ENCODE measurements around the gene MCEMP1.

The MCEMP1 gene

GRCh38 chr19:7720351-7720750 lies 43.5 kb downstream of the MCEMP1 start:
- Histone ChIP-seq H4K20me1 (no peaks in the 10 kb centered on the region), H3K9me3 (peaks cover 6% of the 10 kb centered on the region), H3K4me1 (peaks cover 48% of the 10 kb centered on the region), H3K36me3 (no peaks in the 10 kb centered on the region), H3K9ac (no peak overlapping the region), H3K27me3 (no peaks in the 10 kb centered on the region), H3K4me2 (peak overlapping the region; percentile 12; the same call in 1 of the 2 replicates), H3K4me3 (no peak overlapping the region), H3K27ac (no peak overlapping the region)
- TF ChIP-seq Cebpa-rat (IDR thresholded peaks at IDR 0.05): no peak

- Histone ChIP-seq H3K9ac (no peak overlapping the region), H3K4me1 (peaks cover 45% of the 10 kb centered on the region), H4K20me1 (no peaks in the 10 kb centered on the region), H3K4me3 (no peak overlapping the region), H3K27me3 (peaks cover under 1% of the 10 kb centered on the region; the same call in 1 of the 2 replicates), H3K4me2 (peak overlapping the region; percentile 59), H3K9me3 (no peaks in the 10 kb centered on the region), H3K27ac (no peak overlapping the region), H3K36me3 (no peaks in the 10 kb centered on the region)
- no peak for TF ChIP-seq Cebpa-rat (IDR thresholded peaks at IDR 0.05)
Observed at GRCh38 chr19:7722231-7722651, 45.4 kb downstream of the MCEMP1 start.

GRCh38 chr19:7725791-7726190 lies 48.9 kb downstream of the MCEMP1 start:
- peaks cover 19% of the 10 kb centered on the region for H3K4me1 ChIP-seq
- H3K36me3 ChIP-seq: no peaks in the 10 kb centered on the region
- H3K9me3 ChIP-seq: no peaks in the 10 kb centered on the region
- H3K27ac ChIP-seq: no peak overlapping the region
- no peak overlapping the region for H3K9ac ChIP-seq
- H3K4me3 ChIP-seq: no peak overlapping the region
- H3K4me2 ChIP-seq: no peak overlapping the region
- H3K27me3 ChIP-seq: peaks cover 36% of the 10 kb centered on the region
- peaks cover 7% of the 10 kb centered on the region; the same call in 1 of the 2 replicates for H4K20me1 ChIP-seq
- no peak for TF ChIP-seq Cebpa-rat (IDR thresholded peaks at IDR 0.05)

DNA sequence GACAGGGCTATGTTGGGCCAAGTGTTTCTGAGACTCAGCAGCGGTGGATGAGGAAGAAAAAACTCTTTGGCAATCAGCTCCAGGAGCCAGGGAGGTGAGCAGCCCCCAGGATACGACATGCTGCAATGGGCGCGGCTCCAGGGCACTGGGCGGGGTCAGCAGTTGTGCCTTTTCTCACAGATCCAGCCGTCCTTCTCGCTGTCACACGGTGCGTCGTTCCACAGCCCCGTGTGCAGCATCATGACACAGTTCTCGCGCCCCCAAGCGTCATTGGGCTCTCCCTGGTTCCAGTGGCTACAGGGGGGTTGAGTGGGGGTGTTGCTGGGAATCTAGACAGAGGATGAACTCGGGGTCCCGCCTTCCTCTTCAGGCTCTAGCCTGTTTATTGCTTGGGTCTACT lies 52.3 kb downstream of the MCEMP1 start:
- H3K36me3 ChIP-seq: no peaks in the 10 kb centered on the region
- TF ChIP-seq Cebpa-rat (IDR thresholded peaks at IDR 0.05): no peak
- no peak overlapping the region for H3K4me2 ChIP-seq
- no peaks in the 10 kb centered on the region for H3K4me1 ChIP-seq
- H3K27me3 ChIP-seq: peaks cover 55% of the 10 kb centered on the region
- H3K9me3 ChIP-seq: no peaks in the 10 kb centered on the region
- no peak overlapping the region for H3K27ac ChIP-seq
- no peak overlapping the region for H3K4me3 ChIP-seq
- peaks cover 7% of the 10 kb centered on the region; the same call in 1 of the 2 replicates for H4K20me1 ChIP-seq
- H3K9ac ChIP-seq: no peak overlapping the region
